ENCODE results near the gene FBP1. TPM values are rescaled to one million over a fixed set of nuclear protein-coding genes. Genes with fewer than 3 reads are reported as not detected.
A peak's percentile ranks its signal among the peaks of the same experiment; 100 is the strongest.

Gene FBP1
- total RNA-seq, 2 donors from 2014 or later, result 28.5 to 39.9 TPM

DNA sequence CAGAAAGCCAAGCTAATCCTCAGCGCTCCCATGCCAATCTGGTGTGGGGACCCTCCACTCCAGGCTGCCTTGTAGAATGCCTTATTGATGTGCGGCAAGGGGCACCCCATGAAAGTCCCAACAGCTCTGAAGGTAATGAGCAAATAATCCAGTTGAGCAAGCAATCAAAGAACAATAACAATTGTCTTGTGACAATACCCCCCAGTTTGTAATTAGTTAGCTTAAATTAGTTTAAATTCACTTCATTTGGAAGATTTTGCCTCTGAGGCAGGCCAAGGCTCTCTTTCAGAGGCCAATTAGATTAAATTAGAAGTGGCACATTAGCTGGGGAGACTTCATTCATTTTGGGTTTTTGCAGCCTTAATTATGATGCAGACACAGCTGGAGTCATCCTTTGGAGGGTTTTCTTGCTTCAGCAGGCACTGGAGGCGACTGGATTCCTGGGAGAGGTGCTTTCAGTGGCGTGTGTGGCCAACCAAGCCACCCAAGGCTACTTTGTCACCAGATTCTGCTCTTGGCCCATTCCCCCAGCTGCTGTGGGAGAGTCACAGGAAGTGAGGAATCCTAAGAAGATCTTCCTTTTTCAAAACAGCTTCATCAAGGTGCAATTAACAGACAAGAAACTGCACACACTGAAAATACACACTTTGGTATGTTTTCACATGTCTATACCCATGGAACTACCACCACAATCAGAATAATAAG is 17.9 kb upstream of the FBP1 start:
- Histone ChIP-seq H3K27me3 (no peaks in the 10 kb centered on the region), H3K4me3 (no peak overlapping the region), H3K27ac (no peak overlapping the region), H3K4me1 (no peaks in the 10 kb centered on the region), H3K9me3 (no peaks in the 10 kb centered on the region), H3K36me3 (replicated peaks in 1 of 2; ENCODE audit: insufficient read depth in 1 of 2, low read depth in 2 of 2) (no peaks in the 10 kb centered on the region)
- ATAC-seq (no peak), DNase-seq (no peak)
- TF ChIP-seq, protein P1, sequence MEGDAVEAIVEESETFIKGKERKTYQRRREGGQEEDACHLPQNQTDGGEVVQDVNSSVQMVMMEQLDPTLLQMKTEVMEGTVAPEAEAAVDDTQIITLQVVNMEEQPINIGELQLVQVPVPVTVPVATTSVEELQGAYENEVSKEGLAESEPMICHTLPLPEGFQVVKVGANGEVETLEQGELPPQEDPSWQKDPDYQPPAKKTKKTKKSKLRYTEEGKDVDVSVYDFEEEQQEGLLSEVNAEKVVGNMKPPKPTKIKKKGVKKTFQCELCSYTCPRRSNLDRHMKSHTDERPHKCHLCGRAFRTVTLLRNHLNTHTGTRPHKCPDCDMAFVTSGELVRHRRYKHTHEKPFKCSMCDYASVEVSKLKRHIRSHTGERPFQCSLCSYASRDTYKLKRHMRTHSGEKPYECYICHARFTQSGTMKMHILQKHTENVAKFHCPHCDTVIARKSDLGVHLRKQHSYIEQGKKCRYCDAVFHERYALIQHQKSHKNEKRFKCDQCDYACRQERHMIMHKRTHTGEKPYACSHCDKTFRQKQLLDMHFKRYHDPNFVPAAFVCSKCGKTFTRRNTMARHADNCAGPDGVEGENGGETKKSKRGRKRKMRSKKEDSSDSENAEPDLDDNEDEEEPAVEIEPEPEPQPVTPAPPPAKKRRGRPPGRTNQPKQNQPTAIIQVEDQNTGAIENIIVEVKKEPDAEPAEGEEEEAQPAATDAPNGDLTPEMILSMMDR (IDR thresholded peaks at IDR 0.05), result no peak
- TF ChIP-seq POLR2A (IDR thresholded peaks at IDR 0.05), result no peak
- intact Hi-C loops (cut with DNase I), result no loop called here
- whole genome bisulfite sequencing, 2 donors, result 76 to 79% methylated on average over 3 to 4 of the region's 4 CpGs

DNA sequence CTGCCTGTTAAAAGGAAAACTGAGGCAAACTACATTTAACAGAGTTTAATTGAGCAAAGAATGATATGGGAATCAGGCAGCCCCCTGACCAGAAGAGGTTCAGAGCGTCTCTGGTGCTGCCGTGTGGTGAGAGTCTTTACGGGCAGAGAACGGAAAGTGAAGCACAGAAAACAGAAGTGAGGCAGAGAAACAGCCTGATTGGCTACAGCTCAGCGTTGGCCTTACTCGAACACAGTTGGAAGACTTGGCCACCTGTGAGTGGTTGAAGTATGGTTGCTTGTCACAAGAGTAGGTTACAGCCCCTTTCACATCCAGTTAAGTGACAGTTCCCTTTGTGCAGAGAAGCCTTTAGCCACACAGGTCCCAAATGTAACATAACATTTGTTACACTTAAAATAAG is 16.9 kb upstream of the FBP1 start:
- H3K4me1 ChIP-seq, result no peaks in the 10 kb centered on the region
- ATAC-seq (no peak), DNase-seq (peak in 2 of 4 donors; percentile 14 to 47)
- H3K4me3 ChIP-seq, result no peak overlapping the region
- 63 to 65% methylated on average over 6 of the region's 6 CpGs for WGBS, 2 donors
- no peaks in the 10 kb centered on the region for H3K9me3 ChIP-seq
- peak overlapping the region in 1 of 4 donors; percentile 9 for H3K27ac ChIP-seq
- TF ChIP-seq, protein P1 (IDR thresholded peaks at IDR 0.05), result no peak
- TF ChIP-seq POLR2A (IDR thresholded peaks at IDR 0.05), result peak in 1 of 3 donors; percentile 40
- H3K27me3 ChIP-seq, result no peaks in the 10 kb centered on the region
- H3K36me3 ChIP-seq (replicated peaks in 1 of 2; ENCODE audit: insufficient read depth in 1 of 2, low read depth in 2 of 2), result no peaks in the 10 kb centered on the region
- intact Hi-C loops (cut with DNase I), result no loop called here

DNA sequence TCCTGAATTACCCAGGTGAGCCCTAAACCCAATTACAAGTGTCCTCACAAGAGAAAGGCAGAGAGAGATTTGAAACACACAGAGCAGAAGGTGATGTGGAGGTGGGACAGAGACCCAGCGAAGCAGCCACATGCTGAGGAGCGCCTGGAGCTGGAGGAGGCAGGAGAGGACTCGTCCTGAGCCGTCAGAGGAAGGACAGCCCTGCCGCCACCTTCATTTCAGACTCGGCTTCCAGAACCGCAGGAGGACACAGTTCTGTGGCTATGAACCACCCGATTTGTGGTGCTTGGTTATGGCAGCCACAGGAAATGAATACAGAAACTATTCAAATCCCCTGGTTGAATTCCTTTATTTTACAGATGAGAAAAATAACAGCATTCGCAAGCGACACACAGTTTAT is 16.4 kb upstream of the FBP1 start:
- H3K27ac ChIP-seq, result peak overlapping the region in 1 of 4 donors; percentile 9
- TF ChIP-seq, protein P1 (IDR thresholded peaks at IDR 0.05), result no peak
- no peak for TF ChIP-seq POLR2A (IDR thresholded peaks at IDR 0.05)
- H3K36me3 ChIP-seq (replicated peaks in 1 of 2; ENCODE audit: insufficient read depth in 1 of 2, low read depth in 2 of 2), result no peaks in the 10 kb centered on the region
- no peaks in the 10 kb centered on the region for H3K9me3 ChIP-seq
- DNase-seq, result no peak
- no peak overlapping the region for H3K4me3 ChIP-seq
- intact Hi-C loops (cut with DNase I), result no loop called here
- WGBS, 2 donors, result 72 to 86% methylated on average over 10 of the region's 10 CpGs
- H3K27me3 ChIP-seq, result no peaks in the 10 kb centered on the region
- no peak for ATAC-seq
- no peaks in the 10 kb centered on the region for H3K4me1 ChIP-seq

DNA sequence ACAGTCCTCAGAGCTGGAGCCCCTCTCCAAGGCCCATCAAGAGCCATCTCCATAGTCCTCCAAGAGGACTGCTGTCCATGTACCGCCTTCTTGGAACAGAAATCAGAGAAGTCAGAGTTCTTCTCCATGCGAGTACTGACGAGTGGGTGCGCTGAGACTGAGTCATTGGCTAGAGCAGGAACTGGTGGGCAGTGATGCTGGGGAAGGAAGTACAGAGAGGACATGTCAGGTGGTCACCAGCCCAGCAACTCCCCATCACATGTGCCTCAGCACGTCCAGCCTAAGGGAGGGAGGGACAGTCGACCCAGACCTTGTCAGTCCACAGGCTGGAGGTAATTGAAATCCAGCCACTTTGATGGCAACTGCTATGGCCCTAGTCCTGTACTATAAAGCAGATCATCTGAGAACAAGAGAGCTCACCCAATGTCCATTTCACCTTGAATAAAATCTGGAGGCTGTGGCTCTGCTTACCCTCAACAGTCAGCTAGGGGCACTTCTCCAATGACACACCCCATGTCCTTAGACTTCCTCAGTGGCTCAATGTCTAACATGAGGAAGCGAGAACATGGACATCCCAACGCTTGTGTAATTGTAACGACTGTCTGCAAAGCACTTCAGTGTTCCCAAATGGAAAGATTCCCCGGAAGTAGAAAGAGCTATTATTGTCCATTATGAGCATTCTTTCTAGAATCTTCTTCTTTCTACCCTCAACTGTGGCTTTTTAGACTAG is 15.0 kb upstream of the FBP1 start:
- DNase-seq (peak in 1 of 4 donors; percentile 60), ATAC-seq (no peak)
- no peak overlapping the region for H3K4me3 ChIP-seq
- 71 to 95% methylated on average over 7 to 10 of the region's 10 CpGs for WGBS, 2 donors
- TF ChIP-seq, protein P1 (IDR thresholded peaks at IDR 0.05), result no peak
- peak in 1 of 3 donors; percentile 32 for TF ChIP-seq POLR2A (IDR thresholded peaks at IDR 0.05)
- no peaks in the 10 kb centered on the region for H3K9me3 ChIP-seq
- no peaks in the 10 kb centered on the region for H3K36me3 ChIP-seq (replicated peaks in 1 of 2; ENCODE audit: insufficient read depth in 1 of 2, low read depth in 2 of 2)
- peak overlapping the region in 1 of 4 donors; percentile 55 for H3K27ac ChIP-seq
- no peaks in the 10 kb centered on the region for H3K27me3 ChIP-seq
- intact Hi-C loops (cut with DNase I), result no loop called here
- no peaks in the 10 kb centered on the region for H3K4me1 ChIP-seq

Data from body of pancreas (tissue), 4 donors.